Stimulated activated naive CD4-positive, alpha-beta T cell treated with Interleukin-2 at 50 U/mL for 16 hours (primary cell): Measurements from ENCODE around the gene OR10X1.

Source experiments
- DNase-seq: peaks from one replicate; lab custom pipeline; 2025; lab: John Stamatoyannopoulos, UW

OR10X1 gene

GRCh38 chr1:158579733-158580132, at the start of gene OR10X1:
OR10X1 (minus strand) TSS chr1:158579899; CDS start chr1:158579899, 0 bp downstream.
- no peak for DNase-seq

- no peak for DNase-seq
Observed at GRCh38 chr1:158613764-158614163, 34.1 kb upstream of the OR10X1 start.

- DNase-seq: no peak
Observed at GRCh38 chr1:158611916-158612315, 32.2 kb upstream of the OR10X1 start.

GRCh38 chr1:158607296-158607695, 27.6 kb upstream of the OR10X1 start:
- DNase-seq: no peak

- DNase-seq: no peak
Observed at GRCh38 chr1:158604968-158605367, 25.3 kb upstream of the OR10X1 start, which contains the start of gene OR10Z1. OR10Z1 (plus strand) TSS chr1:158605268; CDS start chr1:158606439, 1,171 bp downstream.

- DNase-seq: no peak
Observed at GRCh38 chr1:158600735-158601134, 21.0 kb upstream of the OR10X1 start.

- DNase-seq: no peak
Observed at GRCh38 chr1:158586942-158587341, 7.2 kb upstream of the OR10X1 start.

- DNase-seq: no peak
Observed at GRCh38 chr1:158583962-158584361, 4.3 kb upstream of the OR10X1 start.

- DNase-seq: no peak
Observed at GRCh38 chr1:158577561-158577960, 2.1 kb downstream of the OR10X1 start.

GRCh38 chr1:158572226-158572625, 7.5 kb downstream of the OR10X1 start:
- no peak for DNase-seq

- DNase-seq: no peak
Observed at GRCh38 chr1:158570480-158570879, 9.2 kb downstream of the OR10X1 start, which contains the start of gene OR6P1. OR6P1 (minus strand) TSS chr1:158570580; CDS start chr1:158563604, 6,976 bp downstream.

- DNase-seq: no peak
Observed at GRCh38 chr1:158564608-158565007, 15.1 kb downstream of the OR10X1 start.

GRCh38 chr1:158563853-158564252, 15.8 kb downstream of the OR10X1 start:
- no peak for DNase-seq

- no peak for DNase-seq
Observed at GRCh38 chr1:158559696-158560095, 20.0 kb downstream of the OR10X1 start.

GRCh38 chr1:158554352-158554751, 25.3 kb downstream of the OR10X1 start, which contains the start of gene OR6Y1:
OR6Y1 (minus strand) TSS chr1:158554405; CDS start chr1:158548105, 6,300 bp downstream.
- DNase-seq: no peak

GRCh38 chr1:158552296-158552695, 27.4 kb downstream of the OR10X1 start:
- DNase-seq: no peak

- DNase-seq: no peak
Observed at GRCh38 chr1:158547533-158547932, 32.2 kb downstream of the OR10X1 start.

GRCh38 chr1:158537609-158538008, 42.1 kb downstream of the OR10X1 start:
- DNase-seq: no peak

- DNase-seq: no peak
Observed at GRCh38 chr1:158534496-158534895, 45.2 kb downstream of the OR10X1 start.
